Panc1 (cell line): Measurements from ENCODE around the gene PRKD2.

Experiments used
- CTCF ChIP-seq: fragments of 450-650 bp; IDR thresholded peaks from 2 replicates; pipeline ENCODE4 v1.5.1; 2017; ENCODE audit warnings: mild to moderate bottlenecking
- POLR2AphosphoS5 ChIP-seq: IDR thresholded peaks from 2 replicates; pipeline ENCODE4 v1.6.1; 2012; ENCODE audit warnings: mild to moderate bottlenecking, low read depth, low read length, moderate library complexity
- REST ChIP-seq, 2 experiments: IDR thresholded peaks; 2 replicates each; pipeline ENCODE4 v1.6.1; 2011 to 2012; ENCODE audit warnings: low read depth in 2 of 2, control low read depth in 1 of 2, low read length in 1 of 2, mild to moderate bottlenecking in 1 of 2, moderate library complexity in 1 of 2; ENCODE audit not compliant: insufficient read depth in 1 of 2
- TCF7L2 ChIP-seq: IDR thresholded peaks from 2 replicates; pipeline ENCODE4 v1.6.1; 2011; ENCODE audit warnings: mild to moderate bottlenecking, low read depth, low read length, inconsistent platforms

- TF ChIP-seq REST (IDR thresholded peaks at IDR 0.05; ENCODE audit: insufficient read depth in 1 of 2, low read depth in 2 of 2, low read length in 1 of 2) (no peak), POLR2AphosphoS5 (0 out of 2 replicates have a peak, but pooled peaks have one; percentile 36), CTCF (no peak), TCF7L2 (no peak)
Measured at GRCh38 chr19:46717034-46717715, at the start of gene PRKD2.
